Activated naive CD8-positive, alpha-beta T cell (primary cell): ENCODE measurements around the gene ZFP57.
A peak's percentile ranks its signal among the peaks of the same experiment; 100 is the strongest.

Source experiments
- H3K27ac Mint-ChIP-seq: one replicate; pipeline ENCODE4 v1.8.0; 2021; ENCODE audit warnings: mixed read lengths
- H3K27me3 Mint-ChIP-seq: one replicate; pipeline ENCODE4 v1.8.0; 2021; ENCODE audit warnings: mixed read lengths
- H3K36me3 Mint-ChIP-seq: one replicate; pipeline ENCODE4 v1.8.0; 2021; ENCODE audit warnings: mixed read lengths
- H3K4me1 Mint-ChIP-seq: one replicate; pipeline ENCODE4 v1.8.0; 2021; ENCODE audit warnings: low read depth, mixed read lengths
- H3K4me3 Mint-ChIP-seq: one replicate; pipeline ENCODE4 v1.8.0; 2021; ENCODE audit warnings: mild to moderate bottlenecking, mixed read lengths
- H3K9me3 Mint-ChIP-seq: one replicate; pipeline ENCODE4 v1.8.0; 2021; ENCODE audit warnings: low read depth, mixed read lengths

ZFP57 gene

DNA sequence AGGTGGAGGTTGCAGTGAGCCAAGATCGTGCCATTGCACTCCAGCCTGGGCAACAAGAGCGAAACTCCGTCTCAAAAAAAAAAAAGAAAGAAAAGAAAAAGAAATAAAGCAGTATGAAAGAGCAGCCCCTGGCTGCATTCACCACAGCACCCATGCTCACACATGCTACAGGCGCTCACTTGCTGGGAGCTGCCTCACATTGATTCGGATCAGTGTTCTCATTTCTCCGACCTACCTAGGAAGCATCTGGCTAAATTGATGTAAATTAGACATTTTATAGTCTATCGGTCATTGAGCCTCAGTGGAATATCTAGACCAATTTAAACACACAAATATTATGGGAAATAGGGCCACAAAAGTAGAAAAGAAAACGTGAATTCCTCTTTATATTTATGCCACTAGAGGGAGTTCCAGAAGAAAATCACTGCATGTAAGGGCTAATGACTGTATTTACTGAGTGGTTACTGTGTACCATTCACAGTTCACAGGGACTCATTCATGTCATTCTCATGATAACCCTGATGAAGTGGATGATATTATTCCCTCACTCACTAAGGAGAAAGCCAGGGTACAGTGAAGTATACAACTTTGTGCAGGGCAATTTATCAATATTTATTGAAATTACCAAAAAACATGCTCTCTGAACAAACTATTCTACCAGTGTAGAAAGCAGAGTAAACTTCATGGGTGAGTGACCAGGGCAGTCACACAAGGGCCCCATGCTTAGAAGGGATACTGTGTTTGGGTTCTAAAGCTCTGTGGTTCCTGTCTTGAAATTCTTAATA, 29.3 kb downstream of the ZFP57 start:
- H3K4me3 Mint-ChIP-seq: no peak overlapping the region
- H3K4me1 Mint-ChIP-seq: peaks cover 12% of the 10 kb centered on the region
- no peaks in the 10 kb centered on the region for H3K36me3 Mint-ChIP-seq
- H3K27me3 Mint-ChIP-seq: peaks cover 5% of the 10 kb centered on the region
- H3K27ac Mint-ChIP-seq: no peak overlapping the region
- no peaks in the 10 kb centered on the region for H3K9me3 Mint-ChIP-seq

DNA sequence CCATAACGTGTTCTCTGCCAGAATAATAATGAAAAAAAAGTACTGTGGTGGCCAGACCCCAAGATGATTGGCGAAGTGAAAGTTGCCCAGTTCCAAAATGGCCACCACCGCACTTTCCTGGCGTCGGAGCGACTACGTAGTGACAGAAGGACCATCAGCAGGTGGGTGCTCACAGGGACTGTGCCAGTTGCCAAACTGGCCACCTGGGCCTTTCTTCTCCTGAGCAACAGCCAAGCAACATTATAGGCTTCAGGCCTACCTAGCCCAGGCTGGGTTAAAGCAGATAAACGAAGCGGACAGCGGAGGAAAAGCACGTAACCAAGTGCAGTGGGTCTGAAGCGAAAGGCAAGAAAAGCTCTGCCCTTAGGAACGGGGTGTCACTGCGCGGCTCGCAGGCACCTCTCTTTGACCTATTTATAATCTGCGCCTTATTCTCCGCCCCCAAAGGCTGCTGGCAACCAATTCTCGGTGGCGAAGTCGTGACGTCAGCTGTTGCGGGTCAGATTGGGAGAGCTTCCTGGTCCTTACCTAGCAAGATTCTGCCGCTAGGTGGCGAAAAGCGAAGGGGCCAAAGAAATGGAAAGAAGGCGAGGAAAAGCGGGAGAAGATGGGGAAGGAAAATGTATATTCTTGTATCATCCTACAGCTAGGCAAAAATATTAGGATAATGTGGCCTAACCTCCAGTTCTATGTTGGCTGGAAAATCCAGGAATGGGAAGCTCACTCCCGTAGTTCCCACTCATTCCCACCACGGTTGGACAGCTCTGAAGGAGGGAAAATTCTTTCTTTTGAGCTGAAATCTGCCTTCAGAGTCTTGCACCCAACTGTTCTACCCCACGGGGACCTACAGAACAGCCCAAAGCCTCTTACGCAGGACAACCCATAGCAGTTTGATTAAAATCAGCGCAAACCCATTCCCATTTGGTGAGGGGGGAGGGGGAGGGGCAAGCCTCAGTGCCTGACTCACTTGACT, 31.0 kb downstream of the ZFP57 start:
- peak overlapping the region; percentile 98 for H3K27ac Mint-ChIP-seq
- H3K4me1 Mint-ChIP-seq: peaks cover 12% of the 10 kb centered on the region
- no peaks in the 10 kb centered on the region for H3K9me3 Mint-ChIP-seq
- no peaks in the 10 kb centered on the region for H3K36me3 Mint-ChIP-seq
- peaks cover 2% of the 10 kb centered on the region for H3K27me3 Mint-ChIP-seq
- peak overlapping the region; percentile 96 for H3K4me3 Mint-ChIP-seq

DNA sequence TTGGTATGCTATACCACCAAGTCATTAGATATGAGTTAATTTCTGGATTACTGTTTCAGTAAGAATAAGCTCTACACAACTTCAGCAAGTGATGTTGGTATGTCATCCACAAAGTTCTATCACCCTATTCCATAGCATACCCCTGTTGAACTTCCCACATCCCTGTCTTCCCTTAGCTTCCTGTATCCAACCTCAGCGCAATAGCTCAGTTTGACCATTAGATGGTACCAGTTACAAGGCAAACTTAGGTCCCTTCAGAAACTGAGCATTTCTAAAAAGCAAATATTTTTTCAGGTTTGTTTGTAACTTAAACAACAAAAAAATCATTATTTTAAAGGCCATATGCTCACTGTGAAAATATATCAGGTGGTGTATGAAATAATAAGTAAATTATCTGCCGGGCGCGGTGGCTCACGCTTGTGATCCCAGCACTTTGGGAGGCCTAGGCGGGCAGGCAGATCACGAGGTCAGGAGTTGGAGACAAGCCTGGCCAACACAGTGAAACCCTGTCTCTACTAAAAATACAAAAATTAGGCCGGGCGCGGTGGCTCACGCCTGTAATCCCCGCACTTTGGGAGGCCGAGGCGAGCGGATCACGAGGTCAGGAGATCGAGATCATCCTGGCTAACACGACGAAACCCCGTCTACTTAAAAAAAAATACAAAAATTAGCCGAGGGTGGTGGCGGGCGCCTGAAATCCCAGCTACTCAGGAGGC, 32.9 kb downstream of the ZFP57 start:
- no peak overlapping the region for H3K27ac Mint-ChIP-seq
- H3K4me3 Mint-ChIP-seq: no peak overlapping the region

DNA sequence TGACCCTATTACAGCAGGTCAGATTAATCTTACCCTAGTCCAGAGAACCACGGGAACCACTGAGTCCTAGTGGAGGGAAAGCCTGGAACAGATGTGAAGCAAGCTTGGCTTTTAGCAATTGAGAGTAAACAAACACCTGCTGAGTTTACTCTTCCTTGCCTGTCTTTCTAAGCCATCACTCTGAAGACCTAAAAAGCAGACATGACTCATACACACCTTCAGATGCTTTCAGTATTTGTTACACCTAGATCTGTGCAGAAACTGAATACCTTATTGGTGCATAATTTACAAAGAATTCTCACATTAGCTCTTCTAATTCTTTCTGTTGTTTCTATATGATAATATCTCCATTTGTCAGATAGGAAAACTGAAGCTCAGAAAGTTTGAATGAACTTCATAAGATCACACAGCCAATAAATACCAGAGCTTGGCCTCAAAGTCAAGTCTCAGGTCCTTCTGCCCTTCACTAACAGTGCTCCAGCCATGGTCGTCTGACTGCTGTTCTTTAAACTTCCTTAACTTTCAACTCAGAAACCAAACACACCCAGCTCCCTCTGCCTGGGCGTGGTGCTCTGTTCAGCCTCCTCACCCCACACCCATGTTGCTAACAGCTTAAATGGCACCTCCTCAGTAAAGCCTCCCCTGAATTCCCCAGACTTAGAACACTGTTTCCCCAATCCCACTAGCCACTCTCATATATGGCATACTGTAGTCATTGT, 39.4 kb downstream of the ZFP57 start:
- Mint-ChIP-seq H3K27ac (peak overlapping the region; percentile 62), H3K27me3 (no peaks in the 10 kb centered on the region), H3K36me3 (no peaks in the 10 kb centered on the region), H3K9me3 (no peaks in the 10 kb centered on the region), H3K4me3 (peak overlapping the region; percentile 1), H3K4me1 (peaks cover 23% of the 10 kb centered on the region)

More for the DNA sequence above, 32.9 kb downstream of the ZFP57 start:
- Mint-ChIP-seq H3K27me3 (no peaks in the 10 kb centered on the region), H3K4me1 (peaks cover 13% of the 10 kb centered on the region), H3K36me3 (no peaks in the 10 kb centered on the region), H3K9me3 (no peaks in the 10 kb centered on the region)

DNA sequence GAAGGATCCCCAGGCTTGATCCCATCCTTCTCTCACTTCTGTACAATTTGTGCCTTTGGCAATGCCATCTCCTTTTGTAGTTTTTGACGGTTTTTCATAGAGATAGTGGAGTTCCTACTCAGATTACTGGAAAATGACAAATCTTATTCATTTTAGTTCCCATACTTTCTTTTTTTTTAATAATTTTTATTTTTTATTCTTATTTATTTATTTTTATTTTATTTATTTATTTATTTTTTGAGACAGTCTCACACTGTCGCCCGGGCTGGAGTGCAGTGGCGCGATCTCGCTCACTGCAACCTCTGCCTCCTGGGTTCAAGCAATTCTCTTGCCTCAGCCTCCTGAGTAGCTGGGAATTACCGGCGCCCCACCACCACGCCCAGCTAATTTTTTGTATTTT, 43.7 kb downstream of the ZFP57 start:
- Mint-ChIP-seq H3K4me3 (no peak overlapping the region), H3K4me1 (peaks cover 28% of the 10 kb centered on the region), H3K36me3 (no peaks in the 10 kb centered on the region), H3K27ac (no peak overlapping the region), H3K27me3 (no peaks in the 10 kb centered on the region), H3K9me3 (no peaks in the 10 kb centered on the region)

DNA sequence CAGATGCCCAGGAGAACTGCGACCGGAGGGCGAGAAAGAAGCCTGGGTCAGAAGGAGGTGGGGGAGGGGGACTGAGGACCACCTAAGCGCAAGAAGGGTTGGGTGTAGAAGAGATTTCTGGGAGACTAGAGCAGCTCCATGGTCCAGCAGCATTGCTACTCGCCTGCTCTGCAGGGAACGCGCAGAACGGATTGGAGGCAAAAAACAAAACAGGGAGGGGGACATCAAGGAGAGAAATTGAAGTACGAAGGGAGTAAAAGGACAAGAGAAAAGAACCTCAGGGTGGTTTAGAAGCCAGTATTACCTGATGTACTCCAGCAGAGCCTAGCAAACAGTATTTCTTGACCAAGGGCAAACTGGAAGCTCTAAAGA, 47.4 kb downstream of the ZFP57 start:
- Mint-ChIP-seq H3K27ac (peak overlapping the region; percentile 59), H3K36me3 (no peaks in the 10 kb centered on the region), H3K4me3 (peak overlapping the region; percentile 86), H3K9me3 (no peaks in the 10 kb centered on the region), H3K27me3 (no peaks in the 10 kb centered on the region), H3K4me1 (peaks cover 42% of the 10 kb centered on the region)

DNA sequence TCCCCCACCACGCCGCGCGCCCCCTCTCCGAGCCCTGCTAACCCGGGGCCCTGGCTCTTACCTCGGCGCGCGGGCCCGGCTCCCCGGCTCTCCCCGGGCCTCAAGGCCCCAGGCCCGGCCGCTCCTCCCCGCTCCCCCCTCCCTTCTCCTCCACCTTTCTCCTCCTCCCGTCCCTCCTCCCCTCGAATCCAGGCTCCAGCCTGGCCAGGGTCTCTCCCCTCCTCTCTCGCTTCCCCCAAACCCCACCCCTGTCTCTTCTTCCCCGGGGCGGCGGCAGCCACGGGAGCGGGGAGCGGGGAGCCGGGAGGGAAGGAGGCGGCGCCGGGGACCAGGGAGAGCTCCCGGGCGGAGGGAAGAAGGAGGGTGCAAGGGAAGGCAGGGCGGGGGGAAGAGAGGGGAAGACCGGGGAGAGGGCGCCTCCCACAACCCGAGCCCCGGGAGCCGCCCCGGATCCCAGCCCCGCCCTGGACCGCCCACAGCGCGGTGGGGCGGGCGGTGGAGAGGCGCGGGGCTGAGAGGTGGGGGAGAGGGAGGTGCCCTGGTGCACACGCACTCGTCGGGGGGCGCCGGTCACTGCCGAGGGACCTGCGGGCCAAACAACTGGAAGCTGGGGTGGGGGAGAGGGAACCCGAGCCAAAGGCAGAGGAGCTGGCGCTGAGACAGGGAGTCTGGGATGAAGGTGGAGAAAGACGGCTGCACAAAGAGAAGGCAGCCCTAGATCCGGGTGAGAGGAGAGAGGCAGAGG, 48.0 kb downstream of the ZFP57 start, which contains the start of gene GABBR1:
Gene GABBR1 (minus strand): TSS at position 395 of the 745 bp plus-strand sequence. CDS start 798 bp downstream, outside the sequence.
- no peaks in the 10 kb centered on the region for H3K27me3 Mint-ChIP-seq
- no peaks in the 10 kb centered on the region for H3K9me3 Mint-ChIP-seq
- no peaks in the 10 kb centered on the region for H3K36me3 Mint-ChIP-seq
- peak within 1 kb of the TSS; percentile 97 for H3K4me3 Mint-ChIP-seq
- H3K27ac Mint-ChIP-seq: peak within 1 kb of the TSS; percentile 59
- H3K4me1 Mint-ChIP-seq: peaks cover 45% of the 10 kb centered on the region

DNA sequence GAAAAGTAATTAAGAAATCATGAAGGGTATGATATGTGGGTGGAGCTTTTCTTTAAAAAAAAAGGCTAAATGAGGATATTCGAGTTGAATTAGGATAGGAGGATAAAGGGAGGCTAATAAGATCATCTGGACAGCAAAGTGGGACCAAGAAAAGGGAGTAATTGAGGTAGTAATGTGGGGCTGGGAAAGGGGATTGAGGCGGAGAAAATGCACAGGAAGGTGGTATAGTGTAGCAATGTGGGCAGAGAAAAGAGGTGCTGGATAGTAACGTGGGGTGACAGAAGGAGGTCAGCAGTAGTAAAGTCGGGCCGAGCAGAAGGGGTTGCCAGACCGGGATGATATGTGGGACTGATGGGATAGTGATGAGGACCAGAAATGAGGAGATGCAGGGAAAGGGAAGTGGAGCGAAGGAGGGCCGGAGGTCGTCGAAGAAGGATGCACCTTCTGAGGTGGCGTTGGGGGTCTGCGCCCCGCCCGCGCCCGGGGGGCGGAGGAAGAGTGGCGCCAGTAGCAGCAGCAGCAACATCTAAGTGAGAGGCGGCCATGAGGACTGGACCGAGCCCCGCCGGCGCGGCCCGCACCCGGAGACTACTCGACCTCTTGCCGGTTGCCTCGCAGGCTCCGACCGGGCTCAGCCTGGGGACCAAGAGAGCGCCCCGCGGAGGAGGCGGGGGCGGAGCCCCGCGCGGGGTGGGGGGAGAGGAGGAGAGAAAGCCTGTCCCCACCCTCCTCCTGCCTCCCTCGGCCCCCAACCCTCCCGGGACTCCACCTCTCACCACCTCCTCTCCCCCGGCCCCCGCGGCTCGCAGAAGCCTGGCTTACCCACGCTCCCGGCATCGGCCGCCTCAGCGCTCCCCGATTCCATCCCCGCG, 48.9 kb downstream of the ZFP57 start:
- Mint-ChIP-seq H3K9me3 (no peaks in the 10 kb centered on the region), H3K4me3 (peak overlapping the region; percentile 97), H3K36me3 (no peaks in the 10 kb centered on the region), H3K27me3 (no peaks in the 10 kb centered on the region), H3K4me1 (peaks cover 45% of the 10 kb centered on the region), H3K27ac (peak overlapping the region; percentile 59)

DNA sequence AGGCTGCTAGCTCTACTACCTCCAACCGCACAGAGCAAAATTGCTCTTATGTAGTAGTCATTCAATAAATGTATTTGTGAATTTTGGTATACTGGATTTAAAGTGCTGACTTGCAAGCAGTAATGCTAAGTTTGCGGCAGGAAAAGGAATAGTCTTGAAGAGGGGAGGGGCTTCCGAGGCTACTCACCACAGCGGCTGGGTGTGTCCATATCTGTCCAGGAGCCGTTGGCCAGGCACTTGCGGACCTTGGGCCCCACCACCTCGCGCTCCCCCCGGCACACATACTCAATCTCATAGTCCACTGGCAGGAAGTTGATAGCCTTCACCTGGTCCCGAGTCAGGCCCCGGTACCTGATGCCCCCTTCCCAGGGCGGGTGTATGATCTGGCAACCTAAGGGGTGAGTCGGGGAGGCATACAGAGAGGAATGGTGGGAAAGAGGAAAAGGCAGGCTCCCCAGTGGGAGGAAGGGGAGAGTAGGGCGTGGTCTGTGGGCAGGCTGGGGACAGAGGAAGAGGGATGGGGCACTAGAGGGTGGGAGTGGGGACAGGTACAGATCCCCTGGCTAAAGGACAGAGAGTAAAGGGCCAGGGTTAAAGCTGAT, 49.6 kb downstream of the ZFP57 start:
- Mint-ChIP-seq H3K27me3 (no peaks in the 10 kb centered on the region), H3K4me1 (peaks cover 50% of the 10 kb centered on the region), H3K27ac (no peak overlapping the region), H3K4me3 (peak overlapping the region; percentile 97), H3K36me3 (no peaks in the 10 kb centered on the region), H3K9me3 (no peaks in the 10 kb centered on the region)

DNA sequence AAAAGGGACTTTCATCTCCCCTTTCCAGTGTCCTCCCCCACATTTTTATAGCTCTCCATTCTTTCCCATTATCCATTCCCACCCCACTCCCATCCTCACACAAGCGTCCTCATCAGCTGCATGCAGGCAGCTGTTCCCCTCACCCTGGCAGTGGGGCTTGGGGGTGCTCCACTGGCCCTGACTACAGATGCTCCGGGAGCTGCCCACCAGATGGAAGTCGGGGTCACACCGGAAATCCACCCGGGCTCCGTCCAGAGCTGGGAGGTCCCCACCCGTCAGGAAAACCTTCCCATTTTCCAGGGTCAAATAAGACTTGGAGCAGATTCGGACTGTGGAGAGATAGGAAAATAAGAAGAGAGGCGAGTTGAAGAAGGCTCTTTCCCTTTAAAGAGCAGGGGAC, 50.6 kb downstream of the ZFP57 start:
- Mint-ChIP-seq H3K27ac (no peak overlapping the region), H3K4me1 (peaks cover 50% of the 10 kb centered on the region), H3K9me3 (no peaks in the 10 kb centered on the region), H3K36me3 (no peaks in the 10 kb centered on the region), H3K4me3 (no peak overlapping the region), H3K27me3 (no peaks in the 10 kb centered on the region)

DNA sequence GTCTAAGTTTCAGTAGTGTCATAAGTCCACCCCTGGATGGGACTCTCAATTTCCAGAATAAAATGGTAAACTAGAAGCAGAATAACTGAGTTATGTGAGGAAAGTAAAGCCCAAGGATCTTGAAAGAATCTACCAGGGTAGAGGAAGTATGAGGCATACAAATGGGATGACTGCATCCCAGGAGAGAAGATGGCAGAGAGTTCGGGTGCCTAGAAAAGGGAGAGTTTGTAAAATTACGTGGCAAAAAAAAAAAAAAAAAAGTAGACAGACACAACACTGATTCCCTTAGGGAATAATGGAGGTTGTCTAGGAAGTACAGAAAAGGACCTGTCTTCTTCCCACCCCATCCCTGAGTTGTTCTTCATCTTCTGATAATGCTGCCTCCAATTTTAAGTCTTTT, 51.4 kb downstream of the ZFP57 start:
- H3K4me1 Mint-ChIP-seq: peaks cover 49% of the 10 kb centered on the region
- peak overlapping the region; percentile 6 for H3K4me3 Mint-ChIP-seq
- no peaks in the 10 kb centered on the region for H3K27me3 Mint-ChIP-seq
- H3K36me3 Mint-ChIP-seq: no peaks in the 10 kb centered on the region
- H3K9me3 Mint-ChIP-seq: no peaks in the 10 kb centered on the region
- H3K27ac Mint-ChIP-seq: no peak overlapping the region

DNA sequence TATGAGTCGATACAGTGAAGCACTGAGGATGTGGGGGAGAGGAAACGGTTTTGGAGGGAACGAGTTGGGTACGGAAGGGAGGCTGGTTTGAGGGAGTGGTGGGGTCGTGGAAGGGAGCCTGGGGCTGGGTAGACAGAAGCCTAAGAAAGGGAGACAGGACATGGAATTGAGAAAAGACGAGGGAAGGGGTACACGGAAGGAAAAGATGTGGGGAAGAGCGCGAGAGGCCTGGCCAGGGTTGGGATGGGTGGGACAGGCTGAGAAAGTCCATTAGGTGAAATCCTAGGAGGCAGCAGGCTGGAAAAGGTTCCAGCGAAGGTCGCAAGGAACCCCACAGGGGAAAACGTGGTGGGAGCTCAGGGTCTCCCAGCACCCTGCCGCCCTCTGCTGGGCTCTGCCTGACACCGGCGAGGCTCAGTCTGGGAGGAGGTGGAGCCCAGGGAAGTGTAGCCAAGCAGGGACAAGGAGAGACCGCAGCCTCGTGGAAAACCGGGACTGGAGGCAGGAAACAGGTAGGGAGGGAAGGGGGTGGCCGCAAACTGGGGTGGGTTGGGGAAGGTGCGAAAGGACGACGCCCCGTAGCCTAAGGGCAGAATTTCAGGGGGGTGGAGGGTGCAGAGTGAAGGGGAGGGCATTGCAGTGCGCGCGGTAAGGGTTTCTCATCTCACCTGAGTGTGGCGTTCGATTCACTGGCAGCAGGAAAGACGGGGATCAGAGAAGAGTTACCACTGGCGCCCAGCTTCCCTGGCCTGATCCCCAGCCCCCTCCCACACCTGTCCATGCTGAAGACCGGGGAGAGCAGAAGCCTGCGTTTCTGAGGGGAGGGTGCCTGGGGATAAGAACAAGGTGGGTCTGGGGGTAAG, 52.3 kb downstream of the ZFP57 start:
- Mint-ChIP-seq H3K9me3 (no peaks in the 10 kb centered on the region), H3K27me3 (no peaks in the 10 kb centered on the region), H3K4me1 (peaks cover 43% of the 10 kb centered on the region)

More for the DNA sequence above, 52.3 kb downstream of the ZFP57 start:
- Mint-ChIP-seq H3K27ac (peak overlapping the region; percentile 50), H3K4me3 (peak overlapping the region; percentile 93), H3K36me3 (no peaks in the 10 kb centered on the region)
